ENCODE results near the gene SLC4A8. TPM values are rescaled to one million over a fixed set of nuclear protein-coding genes. Genes with fewer than 3 reads are reported as not detected.

The SLC4A8 gene
- 12.0 TPM for polyA plus RNA-seq (2013, experiment 1 of 4)
- polyA plus RNA-seq (2013, experiment 2 of 4), result 10.4 TPM
- 8.4 TPM for polyA plus RNA-seq (2013, experiment 3 of 4)
- polyA plus RNA-seq (2013, experiment 4 of 4), result 12.8 TPM

- peaks cover 16% of the 10 kb centered on the region for H3K4me1 ChIP-seq (ENCODE audit: control insufficient read depth, insufficient read depth, low read length)
- 1% methylated on average over 73 of the region's 73 CpGs for WGBS, 2 experiments
- H3K27ac ChIP-seq (ENCODE audit: insufficient read depth, low read depth, low read length, poor library complexity, severe bottlenecking), result no peak within 1 kb of the TSS
- H3K9me3 ChIP-seq (ENCODE audit: control insufficient read depth, low read length), result no peaks in the 10 kb centered on the region
- no peaks in the 10 kb centered on the region for H3K36me3 ChIP-seq (ENCODE audit: control insufficient read depth, insufficient read depth, low read length)
- peak within 1 kb of the TSS; percentile 59 for H3K4me3 ChIP-seq (ENCODE audit: insufficient read depth, low read depth, low read length)
- no peaks in the 10 kb centered on the region for H3K27me3 ChIP-seq (ENCODE audit: control insufficient read depth, insufficient read depth, low read length, poor library complexity, severe bottlenecking)
Observed at GRCh38 chr12:51424662-51425539, at the start of gene SLC4A8. SLC4A8 (plus strand) TSS chr12:51424831; CDS start chr12:51424988, 157 bp downstream.

- Histone ChIP-seq H3K4me3 (ENCODE audit: insufficient read depth, low read depth, low read length) (no peak overlapping the region), H3K27ac (ENCODE audit: insufficient read depth, low read depth, low read length, poor library complexity, severe bottlenecking) (no peak overlapping the region), H3K4me1 (ENCODE audit: control insufficient read depth, insufficient read depth, low read length) (peaks cover 10% of the 10 kb centered on the region), H3K9me3 (ENCODE audit: control insufficient read depth, low read length) (no peaks in the 10 kb centered on the region), H3K36me3 (ENCODE audit: control insufficient read depth, insufficient read depth, low read length) (no peaks in the 10 kb centered on the region), H3K27me3 (ENCODE audit: control insufficient read depth, insufficient read depth, low read length, poor library complexity, severe bottlenecking) (no peaks in the 10 kb centered on the region)
- WGBS, 2 experiments, result 88 to 94% methylated on average over 5 of the region's 5 CpGs
Observed at GRCh38 chr12:51374856-51375255, 49.8 kb upstream of the SLC4A8 start.

- Histone ChIP-seq H3K36me3 (ENCODE audit: control insufficient read depth, insufficient read depth, low read length) (no peaks in the 10 kb centered on the region), H3K4me1 (ENCODE audit: control insufficient read depth, insufficient read depth, low read length) (no peaks in the 10 kb centered on the region), H3K27ac (ENCODE audit: insufficient read depth, low read depth, low read length, poor library complexity, severe bottlenecking) (no peak overlapping the region), H3K9me3 (ENCODE audit: control insufficient read depth, low read length) (no peaks in the 10 kb centered on the region), H3K27me3 (ENCODE audit: control insufficient read depth, insufficient read depth, low read length, poor library complexity, severe bottlenecking) (no peaks in the 10 kb centered on the region), H3K4me3 (ENCODE audit: insufficient read depth, low read depth, low read length) (no peak overlapping the region)
- 93% methylated on average over 11 of the region's 11 CpGs for WGBS, 2 experiments
Observed at GRCh38 chr12:51377099-51377984, 47.3 kb upstream of the SLC4A8 start.

- no peak overlapping the region for H3K4me3 ChIP-seq (ENCODE audit: insufficient read depth, low read depth, low read length)
- 96 to 98% methylated on average over 2 of the region's 2 CpGs for WGBS, 2 experiments
Observed at GRCh38 chr12:51378749-51379148, 45.9 kb upstream of the SLC4A8 start.

GRCh38 chr12:51379571-51379970, 45.1 kb upstream of the SLC4A8 start:
- H3K9me3 ChIP-seq (ENCODE audit: control insufficient read depth, low read length), result no peaks in the 10 kb centered on the region
- no peak overlapping the region for H3K4me3 ChIP-seq (ENCODE audit: insufficient read depth, low read depth, low read length)
- 94 to 96% methylated on average over 11 of the region's 11 CpGs for WGBS, 2 experiments

More at GRCh38 chr12:51378749-51379148, 45.9 kb upstream of the SLC4A8 start:
- Histone ChIP-seq H3K4me1 (ENCODE audit: control insufficient read depth, insufficient read depth, low read length) (peaks cover 7% of the 10 kb centered on the region), H3K27ac (ENCODE audit: insufficient read depth, low read depth, low read length, poor library complexity, severe bottlenecking) (no peak overlapping the region), H3K27me3 (ENCODE audit: control insufficient read depth, insufficient read depth, low read length, poor library complexity, severe bottlenecking) (no peaks in the 10 kb centered on the region), H3K36me3 (ENCODE audit: control insufficient read depth, insufficient read depth, low read length) (no peaks in the 10 kb centered on the region), H3K9me3 (ENCODE audit: control insufficient read depth, low read length) (no peaks in the 10 kb centered on the region)

DNA sequence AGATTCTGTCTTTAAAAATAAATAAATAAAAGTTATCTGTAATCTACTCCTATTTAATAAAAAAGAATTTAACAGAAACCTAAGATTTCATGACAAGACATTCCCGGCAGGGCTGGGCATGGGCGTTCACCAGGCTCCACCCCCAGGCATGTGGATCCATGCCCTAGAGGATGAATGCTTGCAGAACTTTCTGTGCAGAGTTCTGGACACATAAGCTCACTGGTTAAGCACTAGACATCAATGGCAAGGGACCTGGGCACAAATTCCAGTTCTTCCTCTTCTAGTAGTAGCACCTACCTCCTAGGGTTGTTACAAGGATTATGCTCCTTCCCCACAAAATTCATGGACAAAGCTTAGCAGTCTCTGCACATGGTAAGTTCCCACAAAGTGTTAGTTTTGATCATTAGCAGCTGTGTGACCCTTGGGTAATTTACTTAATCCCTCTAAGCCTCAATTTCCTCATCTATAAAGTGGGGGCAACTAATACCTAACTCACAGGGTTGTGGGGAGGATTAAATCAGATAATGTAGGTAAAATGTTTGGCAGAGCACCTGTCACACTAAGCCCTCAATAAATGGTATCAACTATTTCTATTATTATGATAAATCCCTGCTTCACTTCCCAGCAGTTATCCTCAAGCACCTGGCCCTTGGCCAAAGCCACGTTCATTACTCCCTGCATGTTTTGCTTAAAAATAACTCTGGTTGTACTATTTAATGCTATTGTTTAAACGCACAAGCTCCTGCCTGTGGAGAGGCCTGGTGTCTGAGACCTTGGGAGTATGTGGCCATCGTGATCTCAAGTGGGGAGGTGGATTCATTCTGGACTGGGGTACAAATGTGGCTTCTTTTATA, 43.2 kb upstream of the SLC4A8 start:
- no peak overlapping the region for H3K27ac ChIP-seq (ENCODE audit: insufficient read depth, low read depth, low read length, poor library complexity, severe bottlenecking)
- peaks cover 8% of the 10 kb centered on the region for H3K4me1 ChIP-seq (ENCODE audit: control insufficient read depth, insufficient read depth, low read length)
- H3K36me3 ChIP-seq (ENCODE audit: control insufficient read depth, insufficient read depth, low read length), result no peaks in the 10 kb centered on the region
- H3K27me3 ChIP-seq (ENCODE audit: control insufficient read depth, insufficient read depth, low read length, poor library complexity, severe bottlenecking), result no peaks in the 10 kb centered on the region
- H3K4me3 ChIP-seq (ENCODE audit: insufficient read depth, low read depth, low read length), result no peak overlapping the region
- 74 to 76% methylated on average over 5 of the region's 5 CpGs for WGBS, 2 experiments
- H3K9me3 ChIP-seq (ENCODE audit: control insufficient read depth, low read length), result no peaks in the 10 kb centered on the region

More at GRCh38 chr12:51379571-51379970, 45.1 kb upstream of the SLC4A8 start:
- no peaks in the 10 kb centered on the region for H3K36me3 ChIP-seq (ENCODE audit: control insufficient read depth, insufficient read depth, low read length)
- no peak overlapping the region for H3K27ac ChIP-seq (ENCODE audit: insufficient read depth, low read depth, low read length, poor library complexity, severe bottlenecking)
- peaks cover 8% of the 10 kb centered on the region for H3K4me1 ChIP-seq (ENCODE audit: control insufficient read depth, insufficient read depth, low read length)
- H3K27me3 ChIP-seq (ENCODE audit: control insufficient read depth, insufficient read depth, low read length, poor library complexity, severe bottlenecking), result no peaks in the 10 kb centered on the region

DNA sequence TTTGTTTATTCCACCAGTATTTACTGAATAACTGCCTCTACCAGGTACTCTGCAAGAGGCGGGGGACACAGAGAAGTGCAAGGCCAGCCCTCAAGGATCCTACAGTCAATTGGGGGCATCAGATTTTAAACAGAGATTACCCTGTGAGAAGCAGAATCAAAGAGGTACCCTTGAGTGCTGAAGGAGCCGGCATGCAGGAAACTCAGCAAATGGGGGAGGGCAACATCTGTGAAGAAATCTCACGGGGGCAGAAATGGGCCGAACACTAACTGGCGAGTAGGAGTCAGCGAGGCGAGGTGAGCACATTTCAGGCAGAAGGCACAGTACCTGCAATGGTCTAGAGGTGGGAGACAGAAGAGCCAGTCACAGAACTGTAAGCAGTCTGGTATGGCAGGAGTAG, 42.5 kb upstream of the SLC4A8 start:
- WGBS, 2 experiments, result 93% methylated on average over 7 of the region's 7 CpGs
- Histone ChIP-seq H3K27me3 (ENCODE audit: control insufficient read depth, insufficient read depth, low read length, poor library complexity, severe bottlenecking) (no peaks in the 10 kb centered on the region), H3K4me1 (ENCODE audit: control insufficient read depth, insufficient read depth, low read length) (peaks cover 8% of the 10 kb centered on the region), H3K9me3 (ENCODE audit: control insufficient read depth, low read length) (no peaks in the 10 kb centered on the region), H3K36me3 (ENCODE audit: control insufficient read depth, insufficient read depth, low read length) (no peaks in the 10 kb centered on the region), H3K4me3 (ENCODE audit: insufficient read depth, low read depth, low read length) (no peak overlapping the region), H3K27ac (ENCODE audit: insufficient read depth, low read depth, low read length, poor library complexity, severe bottlenecking) (no peak overlapping the region)

DNA sequence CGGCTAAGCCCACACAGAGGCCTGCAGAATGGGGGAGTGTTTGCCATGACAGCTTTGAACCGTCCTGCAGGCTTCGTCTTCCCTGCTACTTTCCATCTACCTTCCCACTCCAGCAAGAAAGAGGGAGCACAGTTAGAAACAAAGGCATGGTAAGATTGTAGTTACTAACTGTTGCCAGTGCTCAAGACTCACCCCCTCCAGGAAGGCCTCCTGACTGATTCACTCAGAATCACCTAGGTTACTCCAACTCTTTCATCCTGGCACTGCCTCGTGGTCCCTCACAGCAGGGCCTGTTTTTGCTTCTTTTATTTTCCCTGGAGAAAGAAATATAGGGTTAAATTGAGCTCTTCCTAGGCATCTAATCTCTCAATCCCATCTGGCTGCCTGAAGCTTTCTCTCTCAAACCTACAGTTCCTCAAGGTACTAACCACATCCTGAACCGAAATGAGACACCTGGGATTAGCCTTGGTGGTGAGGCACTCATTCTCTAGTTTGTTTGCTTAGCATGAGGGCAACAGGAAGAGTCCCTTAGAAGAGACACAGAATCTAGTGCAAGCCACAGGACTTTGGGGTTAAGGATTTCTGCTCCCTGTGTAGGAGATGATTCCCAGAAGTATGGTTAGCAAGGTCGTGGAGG, 41.2 kb upstream of the SLC4A8 start:
- H3K4me1 ChIP-seq (ENCODE audit: control insufficient read depth, insufficient read depth, low read length), result peaks cover 8% of the 10 kb centered on the region
- H3K4me3 ChIP-seq (ENCODE audit: insufficient read depth, low read depth, low read length), result no peak overlapping the region
- no peak overlapping the region for H3K27ac ChIP-seq (ENCODE audit: insufficient read depth, low read depth, low read length, poor library complexity, severe bottlenecking)
- no peaks in the 10 kb centered on the region for H3K27me3 ChIP-seq (ENCODE audit: control insufficient read depth, insufficient read depth, low read length, poor library complexity, severe bottlenecking)
- H3K9me3 ChIP-seq (ENCODE audit: control insufficient read depth, low read length), result no peaks in the 10 kb centered on the region
- no peaks in the 10 kb centered on the region for H3K36me3 ChIP-seq (ENCODE audit: control insufficient read depth, insufficient read depth, low read length)
- WGBS, 2 experiments, result 65 to 68% methylated on average over 6 of the region's 6 CpGs

DNA sequence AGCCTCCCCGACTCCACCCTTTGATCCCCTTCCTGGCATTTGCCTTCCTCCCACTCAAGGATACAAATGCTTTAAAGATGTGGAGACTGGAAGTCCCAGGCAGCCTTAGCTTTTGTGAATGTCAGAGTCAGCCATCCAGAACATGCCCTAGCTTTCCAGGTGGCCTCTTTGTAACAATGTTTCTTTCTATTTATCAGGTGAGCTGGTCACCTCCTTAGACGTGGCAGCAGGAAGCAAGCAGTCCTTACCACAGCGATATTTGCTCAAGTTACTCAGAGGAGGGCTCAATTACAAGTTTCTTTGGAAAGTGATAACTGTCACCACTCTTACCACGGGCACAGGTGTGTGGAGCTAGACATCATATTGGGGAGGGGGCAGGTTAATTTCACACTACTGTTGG, 38.3 kb upstream of the SLC4A8 start:
- peaks cover 8% of the 10 kb centered on the region for H3K4me1 ChIP-seq (ENCODE audit: control insufficient read depth, insufficient read depth, low read length)
- no peak overlapping the region for H3K4me3 ChIP-seq (ENCODE audit: insufficient read depth, low read depth, low read length)
- H3K36me3 ChIP-seq (ENCODE audit: control insufficient read depth, insufficient read depth, low read length), result no peaks in the 10 kb centered on the region
- no peak overlapping the region for H3K27ac ChIP-seq (ENCODE audit: insufficient read depth, low read depth, low read length, poor library complexity, severe bottlenecking)
- peaks cover 15% of the 10 kb centered on the region for H3K27me3 ChIP-seq (ENCODE audit: control insufficient read depth, insufficient read depth, low read length, poor library complexity, severe bottlenecking)
- WGBS, 2 experiments, result 89 to 91% methylated on average over 4 of the region's 4 CpGs
- no peaks in the 10 kb centered on the region for H3K9me3 ChIP-seq (ENCODE audit: control insufficient read depth, low read length)

Data from ectodermal cell (in vitro differentiated cells).